ENCODE measurements around the gene UBAC2. TPM values are rescaled to one million over a fixed set of nuclear protein-coding genes. Genes with fewer than 3 reads are reported as not detected.

UBAC2 gene
- total RNA-seq, 1 donor from 2014 or later, result 59.8 TPM

DNA sequence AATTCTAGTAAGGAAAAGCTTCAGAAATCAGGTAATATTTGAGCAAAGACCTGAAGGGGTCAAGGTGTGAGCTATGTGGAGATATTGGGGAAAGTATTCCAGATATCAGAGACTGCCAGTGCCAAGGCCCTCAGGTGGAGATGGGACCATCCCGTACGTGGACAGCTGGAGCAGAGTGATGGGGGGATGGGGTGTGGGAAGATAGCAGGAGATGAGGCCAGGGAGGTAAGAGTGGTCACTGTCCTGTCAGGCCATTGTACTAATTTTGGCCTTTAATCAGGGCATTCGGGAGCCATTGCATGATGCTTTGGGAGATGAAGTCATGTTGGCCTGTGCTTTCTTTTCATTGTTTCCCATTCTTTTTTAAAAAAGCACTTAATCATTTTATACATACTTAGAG is 70.6 kb downstream of the UBAC2 start:
- H3K36me3 Mint-ChIP-seq (ENCODE audit: low read depth), result peaks cover 9% of the 10 kb centered on the region
- H3K27me3 Mint-ChIP-seq (ENCODE audit: low read depth), result no peaks in the 10 kb centered on the region
- TF ChIP-seq, protein P1, sequence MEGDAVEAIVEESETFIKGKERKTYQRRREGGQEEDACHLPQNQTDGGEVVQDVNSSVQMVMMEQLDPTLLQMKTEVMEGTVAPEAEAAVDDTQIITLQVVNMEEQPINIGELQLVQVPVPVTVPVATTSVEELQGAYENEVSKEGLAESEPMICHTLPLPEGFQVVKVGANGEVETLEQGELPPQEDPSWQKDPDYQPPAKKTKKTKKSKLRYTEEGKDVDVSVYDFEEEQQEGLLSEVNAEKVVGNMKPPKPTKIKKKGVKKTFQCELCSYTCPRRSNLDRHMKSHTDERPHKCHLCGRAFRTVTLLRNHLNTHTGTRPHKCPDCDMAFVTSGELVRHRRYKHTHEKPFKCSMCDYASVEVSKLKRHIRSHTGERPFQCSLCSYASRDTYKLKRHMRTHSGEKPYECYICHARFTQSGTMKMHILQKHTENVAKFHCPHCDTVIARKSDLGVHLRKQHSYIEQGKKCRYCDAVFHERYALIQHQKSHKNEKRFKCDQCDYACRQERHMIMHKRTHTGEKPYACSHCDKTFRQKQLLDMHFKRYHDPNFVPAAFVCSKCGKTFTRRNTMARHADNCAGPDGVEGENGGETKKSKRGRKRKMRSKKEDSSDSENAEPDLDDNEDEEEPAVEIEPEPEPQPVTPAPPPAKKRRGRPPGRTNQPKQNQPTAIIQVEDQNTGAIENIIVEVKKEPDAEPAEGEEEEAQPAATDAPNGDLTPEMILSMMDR (conservative IDR thresholded peaks at IDR 0.05), result no peak
- peaks cover 3% of the 10 kb centered on the region for H3K9me3 Mint-ChIP-seq
- no peak overlapping the region for H3K27ac Mint-ChIP-seq (ENCODE audit: unreplicated experiment)
- H3K4me3 Mint-ChIP-seq, result no peak overlapping the region
- no peaks in the 10 kb centered on the region for H3K4me1 Mint-ChIP-seq
- no peak for DNase-seq (ENCODE audit: low read depth, low spot score)

DNA sequence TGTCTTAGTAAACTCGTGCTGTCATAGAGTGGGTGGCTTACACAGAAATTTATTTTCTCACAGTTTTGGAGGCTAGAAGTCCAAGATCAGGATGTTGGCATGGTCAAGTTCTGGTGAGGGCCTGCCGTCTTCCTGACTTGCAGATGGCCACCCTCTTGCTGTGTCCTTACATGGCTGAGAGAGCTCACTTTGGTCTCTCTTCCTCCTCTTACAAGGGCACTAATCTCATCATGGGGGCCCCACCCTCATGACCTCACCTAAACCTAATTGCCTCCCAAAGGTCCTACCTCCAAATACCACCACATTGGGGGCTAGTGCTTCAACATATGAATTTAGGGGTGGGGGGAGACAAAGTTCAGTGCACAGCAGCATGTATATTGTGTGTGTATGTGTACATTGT is 71.8 kb downstream of the UBAC2 start:
- Mint-ChIP-seq H3K27me3 (ENCODE audit: low read depth) (no peaks in the 10 kb centered on the region), H3K9me3 (peaks cover 3% of the 10 kb centered on the region), H3K4me1 (no peaks in the 10 kb centered on the region), H3K4me3 (no peak overlapping the region), H3K27ac (ENCODE audit: unreplicated experiment) (no peak overlapping the region), H3K36me3 (ENCODE audit: low read depth) (peaks cover 9% of the 10 kb centered on the region)
- DNase-seq (ENCODE audit: low read depth, low spot score), result no peak
- TF ChIP-seq, protein P1 (conservative IDR thresholded peaks at IDR 0.05), result no peak

DNA sequence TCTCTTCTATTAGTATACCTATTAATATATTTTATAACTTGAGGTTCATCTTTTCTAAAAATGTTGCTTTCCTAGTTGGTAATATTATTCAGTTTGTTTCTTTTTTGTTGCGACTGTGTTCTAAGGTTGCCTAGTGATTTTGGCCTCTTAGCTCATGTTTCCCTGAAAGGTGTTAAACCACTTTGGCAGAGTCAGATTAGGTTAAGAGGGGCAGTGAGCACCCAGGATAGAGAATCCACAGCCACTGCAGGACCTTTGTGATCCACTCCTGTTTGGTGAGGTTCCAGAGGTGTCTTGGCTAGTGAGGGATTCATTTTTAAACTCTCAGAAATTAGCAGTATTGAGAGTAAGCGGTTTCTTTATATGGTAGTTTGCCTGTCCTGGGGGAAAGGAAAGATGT is 72.5 kb downstream of the UBAC2 start:
- Mint-ChIP-seq H3K4me3 (no peak overlapping the region), H3K36me3 (ENCODE audit: low read depth) (peaks cover 9% of the 10 kb centered on the region), H3K27me3 (ENCODE audit: low read depth) (no peaks in the 10 kb centered on the region), H3K9me3 (peaks cover 3% of the 10 kb centered on the region), H3K27ac (ENCODE audit: unreplicated experiment) (no peak overlapping the region), H3K4me1 (no peaks in the 10 kb centered on the region)
- no peak for DNase-seq (ENCODE audit: low read depth, low spot score)
- TF ChIP-seq, protein P1 (conservative IDR thresholded peaks at IDR 0.05), result no peak

- TF ChIP-seq, protein P1 (conservative IDR thresholded peaks at IDR 0.05), result no peak
- no peaks in the 10 kb centered on the region for H3K4me1 Mint-ChIP-seq
- peaks cover 3% of the 10 kb centered on the region for H3K9me3 Mint-ChIP-seq
- no peak overlapping the region for H3K4me3 Mint-ChIP-seq
- no peak for DNase-seq (ENCODE audit: low read depth, low spot score)
- H3K27me3 Mint-ChIP-seq (ENCODE audit: low read depth), result no peaks in the 10 kb centered on the region
- H3K27ac Mint-ChIP-seq (ENCODE audit: unreplicated experiment), result no peak overlapping the region
- H3K36me3 Mint-ChIP-seq (ENCODE audit: low read depth), result peaks cover 11% of the 10 kb centered on the region
Measured at GRCh38 chr13:99275093-99275469, 74.4 kb downstream of the UBAC2 start.

DNA sequence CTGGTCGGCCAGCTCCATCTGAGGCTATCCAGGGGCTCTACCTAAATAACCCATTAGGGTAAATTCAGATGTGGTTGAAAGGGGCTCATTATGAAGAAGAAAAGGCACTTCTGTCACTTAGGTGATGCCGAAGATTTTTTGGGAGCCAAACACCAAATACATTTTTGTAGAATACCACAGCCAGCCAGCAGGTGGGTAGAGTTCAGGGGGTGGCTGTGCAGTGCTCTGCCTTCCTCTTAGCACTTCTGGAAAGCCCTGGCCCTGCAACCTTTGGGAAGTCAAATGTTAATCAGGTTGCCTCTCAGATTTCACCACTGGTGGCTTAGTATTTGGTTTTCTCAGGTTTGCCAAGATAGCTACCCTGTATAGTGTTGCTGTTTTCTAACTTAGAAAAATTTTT is 76.1 kb downstream of the UBAC2 start:
- H3K27me3 Mint-ChIP-seq (ENCODE audit: low read depth), result no peaks in the 10 kb centered on the region

More for the DNA sequence above, 76.1 kb downstream of the UBAC2 start:
- H3K4me3 Mint-ChIP-seq, result no peak overlapping the region
- H3K27ac Mint-ChIP-seq (ENCODE audit: unreplicated experiment), result no peak overlapping the region
- H3K36me3 Mint-ChIP-seq (ENCODE audit: low read depth), result peaks cover 10% of the 10 kb centered on the region
- TF ChIP-seq, protein P1 (conservative IDR thresholded peaks at IDR 0.05), result no peak
- no peaks in the 10 kb centered on the region for H3K4me1 Mint-ChIP-seq
- H3K9me3 Mint-ChIP-seq, result peaks cover 3% of the 10 kb centered on the region
- no peak for DNase-seq (ENCODE audit: low read depth, low spot score)

Data from neural crest cell (in vitro differentiated cells).